Prostate gland (tissue), 2 donors: ENCODE results near the gene CREB3L1.

ENCODE experiments used
- CTCF ChIP-seq, 4 experiments: fragments of 200-600 bp in 2 of 4; fragments of 450-650 bp in 2 of 4; sonication (generic) in 2 of 4; IDR thresholded peaks; 1 replicate in 3 of 4; 2 replicates in 1 of 4; pipeline ENCODE4 v1.5.1; 2016 to 2019; ENCODE audit warnings: antibody characterized with exemption in 4 of 4, mild to moderate bottlenecking in 2 of 4, moderate library complexity in 2 of 4
- POLR2A ChIP-seq: fragments of 450-650 bp; IDR thresholded peaks from one replicate; pipeline ENCODE4 v1.6.1; 2016; ENCODE audit warnings: antibody characterized with exemption, mild to moderate bottlenecking

GRCh38 chr11:46350695-46351094 lies 73.2 kb downstream of the CREB3L1 start:
- TF ChIP-seq POLR2A, result no peak
- no peak for TF ChIP-seq CTCF (IDR thresholded peaks at IDR 0.05)
